ENCODE data around the gene CRY2. TPM values are rescaled to one million over a fixed set of nuclear protein-coding genes. Genes with fewer than 3 reads are reported as not detected.
A peak's percentile ranks its signal among the peaks of the same experiment; 100 is the strongest.

Gene CRY2
- total RNA-seq, 1 donor from 2014 or later, result 8.5 TPM

DNA sequence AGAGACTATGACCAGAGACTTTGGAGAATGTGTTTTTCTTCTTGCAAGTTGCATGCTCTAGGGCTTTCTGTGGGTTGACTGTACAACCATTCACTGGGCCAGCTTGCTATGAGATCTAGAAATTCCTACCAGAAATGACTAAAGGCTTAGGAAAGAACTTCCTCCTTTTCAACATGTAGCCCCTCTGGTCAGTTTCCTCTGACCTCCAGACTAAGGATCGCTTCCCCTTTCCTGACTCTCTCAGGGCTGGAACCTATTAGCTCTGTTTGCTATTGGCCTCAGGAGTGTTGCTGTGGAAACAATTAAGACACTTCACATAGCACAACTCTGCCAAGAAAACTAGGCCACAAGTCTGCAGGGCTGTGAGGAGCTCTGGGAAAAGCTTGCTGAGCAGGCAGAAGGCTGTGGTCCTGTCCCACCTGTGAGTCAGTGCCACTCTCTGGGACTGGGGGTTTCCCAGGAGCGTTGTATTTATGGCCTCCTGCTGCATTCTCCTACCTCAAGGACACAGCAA, 10.7 kb downstream of the CRY2 start:
- Histone ChIP-seq H3K4me3 (ENCODE audit: low read depth, low read length) (no peak overlapping the region), H3K27me3 (ENCODE audit: control insufficient read depth, insufficient read depth, low read length) (no peaks in the 10 kb centered on the region), H3K36me3 (ENCODE audit: control insufficient read depth, insufficient read depth, low read length) (peaks cover 2% of the 10 kb centered on the region)
- TF ChIP-seq, protein P1, sequence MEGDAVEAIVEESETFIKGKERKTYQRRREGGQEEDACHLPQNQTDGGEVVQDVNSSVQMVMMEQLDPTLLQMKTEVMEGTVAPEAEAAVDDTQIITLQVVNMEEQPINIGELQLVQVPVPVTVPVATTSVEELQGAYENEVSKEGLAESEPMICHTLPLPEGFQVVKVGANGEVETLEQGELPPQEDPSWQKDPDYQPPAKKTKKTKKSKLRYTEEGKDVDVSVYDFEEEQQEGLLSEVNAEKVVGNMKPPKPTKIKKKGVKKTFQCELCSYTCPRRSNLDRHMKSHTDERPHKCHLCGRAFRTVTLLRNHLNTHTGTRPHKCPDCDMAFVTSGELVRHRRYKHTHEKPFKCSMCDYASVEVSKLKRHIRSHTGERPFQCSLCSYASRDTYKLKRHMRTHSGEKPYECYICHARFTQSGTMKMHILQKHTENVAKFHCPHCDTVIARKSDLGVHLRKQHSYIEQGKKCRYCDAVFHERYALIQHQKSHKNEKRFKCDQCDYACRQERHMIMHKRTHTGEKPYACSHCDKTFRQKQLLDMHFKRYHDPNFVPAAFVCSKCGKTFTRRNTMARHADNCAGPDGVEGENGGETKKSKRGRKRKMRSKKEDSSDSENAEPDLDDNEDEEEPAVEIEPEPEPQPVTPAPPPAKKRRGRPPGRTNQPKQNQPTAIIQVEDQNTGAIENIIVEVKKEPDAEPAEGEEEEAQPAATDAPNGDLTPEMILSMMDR (IDR thresholded peaks at IDR 0.05; ENCODE audit: insufficient read depth, low read length, poor library complexity, severe bottlenecking), result no peak
- peak; percentile 82 for DNase-seq (ENCODE audit: low read depth)

DNA sequence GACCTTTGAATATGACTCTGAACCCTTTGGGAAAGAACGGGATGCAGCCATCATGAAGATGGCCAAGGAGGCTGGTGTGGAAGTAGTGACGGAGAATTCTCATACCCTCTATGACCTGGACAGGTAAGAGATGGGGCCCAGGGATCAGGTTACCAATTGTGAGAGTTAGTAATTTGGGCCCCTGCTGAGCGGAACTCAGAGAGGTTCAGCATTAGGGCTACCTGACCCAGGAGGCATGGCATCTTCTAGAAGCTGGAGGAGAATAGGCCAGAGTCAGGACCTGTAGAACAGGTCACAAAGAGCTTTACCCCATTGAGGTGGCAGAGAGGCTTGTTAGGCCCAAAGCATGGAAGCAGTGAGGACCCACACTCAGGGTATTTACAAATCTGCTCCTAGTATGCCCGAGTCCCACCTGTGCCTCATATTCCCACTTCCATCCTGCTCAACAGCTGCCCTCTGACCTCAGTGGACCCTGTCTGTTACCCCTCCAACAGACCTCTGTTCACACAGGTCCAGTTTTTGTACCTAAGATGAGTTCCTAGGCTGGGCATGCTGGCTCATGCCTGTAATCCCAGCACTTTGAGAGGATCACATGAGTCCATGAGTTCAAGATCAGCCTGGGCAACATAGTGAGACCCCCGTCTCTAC, 11.6 kb downstream of the CRY2 start:
- no peaks in the 10 kb centered on the region for H3K27me3 ChIP-seq (ENCODE audit: control insufficient read depth, insufficient read depth, low read length)
- TF ChIP-seq, protein P1 (IDR thresholded peaks at IDR 0.05; ENCODE audit: insufficient read depth, low read length, poor library complexity, severe bottlenecking), result no peak
- no peak overlapping the region for H3K4me3 ChIP-seq (ENCODE audit: low read depth, low read length)
- H3K36me3 ChIP-seq (ENCODE audit: control insufficient read depth, insufficient read depth, low read length), result peaks cover 2% of the 10 kb centered on the region
- DNase-seq (ENCODE audit: low read depth), result no peak

DNA sequence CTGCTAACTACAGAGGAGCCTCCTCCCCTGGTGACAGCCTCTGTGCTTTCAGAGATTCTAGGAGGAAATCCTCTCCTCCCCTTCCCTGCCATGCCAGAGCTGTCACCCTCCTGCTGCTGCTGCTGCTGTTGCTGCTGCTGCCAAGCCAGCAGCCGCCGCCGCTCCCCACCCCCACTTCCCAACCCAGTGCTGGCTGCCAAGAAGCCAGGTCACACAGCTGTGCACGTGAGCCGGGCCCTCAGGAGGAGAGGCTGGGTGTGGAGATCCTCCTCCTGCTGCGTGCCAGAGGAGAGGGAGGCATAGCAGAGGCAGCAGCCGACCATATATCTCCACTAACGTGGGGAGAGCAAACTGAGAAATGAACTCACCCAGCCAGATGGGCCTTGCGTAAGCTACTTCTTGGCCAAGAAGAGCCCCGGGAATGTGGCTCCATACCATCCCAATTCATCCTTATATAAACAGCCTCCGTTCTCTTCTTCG, 12.4 kb downstream of the CRY2 start:
- H3K36me3 ChIP-seq (ENCODE audit: control insufficient read depth, insufficient read depth, low read length), result peaks cover 2% of the 10 kb centered on the region
- H3K4me3 ChIP-seq (ENCODE audit: low read depth, low read length), result no peak overlapping the region

GRCh38 chr11:45860348-45860747, 13.1 kb downstream of the CRY2 start:
- Histone ChIP-seq H3K27me3 (ENCODE audit: control insufficient read depth, insufficient read depth, low read length) (no peaks in the 10 kb centered on the region), H3K36me3 (ENCODE audit: control insufficient read depth, insufficient read depth, low read length) (peaks cover 2% of the 10 kb centered on the region), H3K4me3 (ENCODE audit: low read depth, low read length) (no peak overlapping the region)
- TF ChIP-seq, protein P1 (IDR thresholded peaks at IDR 0.05; ENCODE audit: insufficient read depth, low read length, poor library complexity, severe bottlenecking), result no peak
- no peak for DNase-seq (ENCODE audit: low read depth)

More for the DNA sequence above, 12.4 kb downstream of the CRY2 start:
- no peaks in the 10 kb centered on the region for H3K27me3 ChIP-seq (ENCODE audit: control insufficient read depth, insufficient read depth, low read length)
- no peak for DNase-seq (ENCODE audit: low read depth)
- TF ChIP-seq, protein P1 (IDR thresholded peaks at IDR 0.05; ENCODE audit: insufficient read depth, low read length, poor library complexity, severe bottlenecking), result no peak

- DNase-seq (ENCODE audit: low read depth), result no peak
- H3K36me3 ChIP-seq (ENCODE audit: control insufficient read depth, insufficient read depth, low read length), result peaks cover 2% of the 10 kb centered on the region
- H3K4me3 ChIP-seq (ENCODE audit: low read depth, low read length), result no peak overlapping the region
- no peaks in the 10 kb centered on the region for H3K27me3 ChIP-seq (ENCODE audit: control insufficient read depth, insufficient read depth, low read length)
- TF ChIP-seq, protein P1 (IDR thresholded peaks at IDR 0.05; ENCODE audit: insufficient read depth, low read length, poor library complexity, severe bottlenecking), result no peak
These were observed 13.7 kb downstream of the CRY2 start for GRCh38 chr11:45860764-45861510.
